ENCODE measurements around the gene CAPN9.

- TF ChIP-seq CTCF (IDR thresholded peaks at IDR 0.05; ENCODE audit: low read depth, low read length, poor library complexity, severe bottlenecking), result no peak
- TF ChIP-seq EZH2phosphoT487 (IDR thresholded peaks at IDR 0.05; ENCODE audit: borderline replicate concordance, low read length), result no peak
Measured at GRCh38 chr1:230702934-230703678, 44.1 kb upstream of the CAPN9 start.
